GM12891 (cell line): Measurements from ENCODE around the gene CAPS2.

ENCODE experiments used
- POLR2A ChIP-seq: IDR thresholded peaks from 2 replicates; pipeline ENCODE4 v1.6.1; 2011; ENCODE audit warnings: low read depth, low read length, control low read depth
- POLR2AphosphoS5 ChIP-seq: IDR thresholded peaks from 2 replicates; pipeline ENCODE4 v1.6.1; 2011; ENCODE audit warnings: low read depth, low read length, control low read depth
- POU2F2 ChIP-seq: IDR thresholded peaks from 2 replicates; pipeline ENCODE4 v1.6.1; 2011; ENCODE audit warnings: low read depth, mild to moderate bottlenecking, control low read depth, low read length, moderate library complexity
- SPI1 ChIP-seq: IDR thresholded peaks from 2 replicates; pipeline ENCODE4 v1.6.1; 2011; ENCODE audit warnings: low read depth, low read length, control low read depth
- TAF1 ChIP-seq: IDR thresholded peaks from 2 replicates; pipeline ENCODE4 v1.6.1; 2011; ENCODE audit warnings: low read depth, low read length, control low read depth

DNA sequence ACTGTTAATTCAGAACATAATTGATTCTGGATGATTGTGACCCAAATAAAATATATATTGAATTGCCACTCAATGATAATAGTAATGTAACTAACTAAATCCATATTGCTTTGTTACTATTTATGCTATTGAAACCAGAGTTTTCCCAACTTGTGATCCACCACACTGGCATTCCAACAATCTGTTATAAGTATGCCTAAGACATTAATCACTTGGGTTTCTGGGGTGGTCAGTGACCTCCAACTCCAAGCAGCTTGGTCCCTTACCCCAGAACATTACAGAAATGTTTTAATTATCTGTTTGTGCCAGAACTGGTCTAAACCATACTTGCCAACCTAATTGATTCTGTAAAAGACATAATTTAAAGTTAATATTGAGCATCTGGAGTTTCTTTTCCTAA lies 14.6 kb downstream of the CAPS2 start:
- TF ChIP-seq SPI1 (no peak), POLR2A (no peak), POU2F2 (no peak), TAF1 (no peak), POLR2AphosphoS5 (no peak)
